Activated T-cell treated with anti-CD3 and anti-CD28 coated beads, Interleukin-2, amount 50 U/mL, for 72 hours (primary cell): ENCODE data around the gene DAPP1. TPM values are rescaled to one million over a fixed set of nuclear protein-coding genes. Genes with fewer than 3 reads are reported as not detected.

Source experiments
- ATAC-seq, 2 donors: fragments of 150-1000 bp; cut with Tn5 transposase; replicated peaks in 1 of 2; 2 replicates each; pipeline ENCODE4 v1.10.0; 2021; ENCODE audit warnings: moderate library complexity in 2 of 2, mild to moderate bottlenecking in 1 of 2
- DNase-seq, 2 donors: peaks; one replicate each; pipeline ENCODE4 v3.0.0; 2021 to 2022; ENCODE audit warnings: mixed read lengths in 1 of 2
- H3K27ac Mint-ChIP-seq: one replicate; pipeline ENCODE4 v1.8.0; 2022; ENCODE audit warnings: mild to moderate bottlenecking, moderate library complexity, mixed read lengths
- H3K27me3 Mint-ChIP-seq: one replicate; pipeline ENCODE4 v1.8.0; 2022; ENCODE audit warnings: low read depth, mixed read lengths
- H3K36me3 Mint-ChIP-seq, 2 donors: one replicate each; pipeline ENCODE4 v1.8.0; 2022; ENCODE audit warnings: mixed read lengths in 2 of 2, mild to moderate bottlenecking in 1 of 2; ENCODE audit not compliant: insufficient read depth in 2 of 2
- H3K4me1 Mint-ChIP-seq: one replicate; pipeline ENCODE4 v1.8.0; 2022; ENCODE audit warnings: low read depth, mixed read lengths
- H3K4me3 Mint-ChIP-seq, 2 donors: one replicate each; pipeline ENCODE4 v1.8.0; 2022; ENCODE audit warnings: mild to moderate bottlenecking in 2 of 2, mixed read lengths in 2 of 2, moderate library complexity in 2 of 2
- H3K9me3 Mint-ChIP-seq, 2 donors: one replicate each; pipeline ENCODE4 v1.8.0; 2022; ENCODE audit warnings: mixed read lengths in 2 of 2
- total RNA-seq, 2 donors: library from RNA; stranded (reverse); gene quantifications; one replicate each; pipeline ENCODE4 v1.2.3, GENCODE V29; 2022

DAPP1 gene
- total RNA-seq, 2 donors from 2014 or later = 40.7 to 48.1 TPM

- no peak overlapping the region for H3K27ac Mint-ChIP-seq
- peaks cover 38% of the 10 kb centered on the region for H3K4me1 Mint-ChIP-seq
- ATAC-seq (no peak), DNase-seq (no peak)
- H3K27me3 Mint-ChIP-seq = peaks cover 2% of the 10 kb centered on the region
- no peaks in the 10 kb centered on the region for H3K36me3 Mint-ChIP-seq
- H3K4me3 Mint-ChIP-seq = no peak overlapping the region
- peaks cover 0 to 3% of the 10 kb centered on the region in 2 donors for H3K9me3 Mint-ChIP-seq
Observed at GRCh38 chr4:99809326-99809725, 7.3 kb upstream of the DAPP1 start.

- no peak for ATAC-seq
- H3K9me3 Mint-ChIP-seq = peaks cover 0 to 3% of the 10 kb centered on the region in 2 donors
- no peaks in the 10 kb centered on the region for H3K36me3 Mint-ChIP-seq
- H3K27ac Mint-ChIP-seq = no peak overlapping the region
- no peaks in the 10 kb centered on the region for H3K27me3 Mint-ChIP-seq
- no peak for DNase-seq
- H3K4me3 Mint-ChIP-seq = no peak overlapping the region
- peaks cover 48% of the 10 kb centered on the region for H3K4me1 Mint-ChIP-seq
Observed at GRCh38 chr4:99810536-99810935, 6.1 kb upstream of the DAPP1 start.

- ATAC-seq = no peak
Observed at GRCh38 chr4:99811117-99811516, 5.5 kb upstream of the DAPP1 start.

GRCh38 chr4:99811850-99812249 is 4.8 kb upstream of the DAPP1 start:
- ATAC-seq = no peak
- Mint-ChIP-seq H3K4me3 (no peak overlapping the region), H3K27ac (peak overlapping the region; percentile 66), H3K36me3 (no peaks in the 10 kb centered on the region), H3K4me1 (peaks cover 59% of the 10 kb centered on the region), H3K27me3 (no peaks in the 10 kb centered on the region), H3K9me3 (peaks cover 0 to 3% of the 10 kb centered on the region in 2 donors)
- peak; percentile 50 to 70 for DNase-seq

More at GRCh38 chr4:99811117-99811516, 5.5 kb upstream of the DAPP1 start:
- H3K27ac Mint-ChIP-seq = peak overlapping the region; percentile 66
- H3K4me3 Mint-ChIP-seq = no peak overlapping the region
- no peaks in the 10 kb centered on the region for H3K27me3 Mint-ChIP-seq
- DNase-seq = no peak
- H3K36me3 Mint-ChIP-seq = no peaks in the 10 kb centered on the region
- peaks cover 54% of the 10 kb centered on the region for H3K4me1 Mint-ChIP-seq
- H3K9me3 Mint-ChIP-seq = peaks cover 0 to 3% of the 10 kb centered on the region in 2 donors

GRCh38 chr4:99815597-99816011 is 1.0 kb upstream of the DAPP1 start:
- H3K9me3 Mint-ChIP-seq = peaks cover 0 to 3% of the 10 kb centered on the region in 2 donors

GRCh38 chr4:99817309-99817890 is 773 bp downstream of the DAPP1 start:
- ATAC-seq = no peak
- Mint-ChIP-seq H3K27ac (peak overlapping the region; percentile 64), H3K4me3 (peak overlapping the region; percentile 88 to 91), H3K9me3 (peaks cover 0 to under 1% of the 10 kb centered on the region in 2 donors), H3K36me3 (peaks cover 0 to 6% of the 10 kb centered on the region in 2 donors), H3K27me3 (no peaks in the 10 kb centered on the region), H3K4me1 (peaks cover 90% of the 10 kb centered on the region)
- DNase-seq = no peak

More at GRCh38 chr4:99815597-99816011, 1.0 kb upstream of the DAPP1 start:
- DNase-seq (peak in 1 of 2 donors; percentile 25), ATAC-seq (peak; percentile 58 to 69)
- H3K36me3 Mint-ChIP-seq = peaks cover 0 to 3% of the 10 kb centered on the region in 2 donors
- peak overlapping the region; percentile 88 to 91 for H3K4me3 Mint-ChIP-seq
- peaks cover 88% of the 10 kb centered on the region for H3K4me1 Mint-ChIP-seq
- no peaks in the 10 kb centered on the region for H3K27me3 Mint-ChIP-seq
- H3K27ac Mint-ChIP-seq = peak overlapping the region; percentile 55

- peaks cover 0 to 11% of the 10 kb centered on the region in 2 donors for H3K36me3 Mint-ChIP-seq
- H3K4me3 Mint-ChIP-seq = peak overlapping the region; percentile 88 to 91
- no peaks in the 10 kb centered on the region for H3K9me3 Mint-ChIP-seq
- DNase-seq (no peak), ATAC-seq (no peak)
- H3K4me1 Mint-ChIP-seq = peaks cover 89% of the 10 kb centered on the region
- H3K27me3 Mint-ChIP-seq = no peaks in the 10 kb centered on the region
- no peak overlapping the region for H3K27ac Mint-ChIP-seq
Observed at GRCh38 chr4:99818661-99819060, 2.0 kb downstream of the DAPP1 start.

- Mint-ChIP-seq H3K9me3 (peaks cover 0 to 1% of the 10 kb centered on the region in 2 donors), H3K36me3 (peaks cover 4 to 17% of the 10 kb centered on the region in 2 donors), H3K4me3 (peak overlapping the region; percentile 6 to 36), H3K27ac (peak overlapping the region; percentile 27), H3K4me1 (peaks cover 85% of the 10 kb centered on the region), H3K27me3 (no peaks in the 10 kb centered on the region)
- DNase-seq (no peak), ATAC-seq (peak in 1 of 2 donors; percentile 37)
Observed at GRCh38 chr4:99821918-99822503, 5.4 kb downstream of the DAPP1 start.

GRCh38 chr4:99822734-99823133 is 6.1 kb downstream of the DAPP1 start:
- no peak overlapping the region for H3K27ac Mint-ChIP-seq
- peaks cover 85% of the 10 kb centered on the region for H3K4me1 Mint-ChIP-seq
- H3K9me3 Mint-ChIP-seq = peaks cover 0 to 1% of the 10 kb centered on the region in 2 donors
- H3K36me3 Mint-ChIP-seq = peaks cover 4 to 17% of the 10 kb centered on the region in 2 donors
- DNase-seq (no peak), ATAC-seq (no peak)
- H3K4me3 Mint-ChIP-seq = no peak overlapping the region
- H3K27me3 Mint-ChIP-seq = no peaks in the 10 kb centered on the region

GRCh38 chr4:99824070-99824599 is 7.5 kb downstream of the DAPP1 start:
- H3K27ac Mint-ChIP-seq = peak overlapping the region; percentile 25
- H3K9me3 Mint-ChIP-seq = peaks cover 0 to 1% of the 10 kb centered on the region in 2 donors
- peaks cover 80% of the 10 kb centered on the region for H3K4me1 Mint-ChIP-seq
- peak overlapping the region in 1 of 2 donors; percentile 26 for H3K4me3 Mint-ChIP-seq
- ATAC-seq = peak; percentile 69 to 80
- no peaks in the 10 kb centered on the region for H3K27me3 Mint-ChIP-seq
- no peak for DNase-seq
- peaks cover 4 to 14% of the 10 kb centered on the region in 2 donors for H3K36me3 Mint-ChIP-seq

- no peak for ATAC-seq
Observed at GRCh38 chr4:99825272-99825671, 8.6 kb downstream of the DAPP1 start.

GRCh38 chr4:99826016-99826415 is 9.4 kb downstream of the DAPP1 start:
- Mint-ChIP-seq H3K27me3 (no peaks in the 10 kb centered on the region), H3K36me3 (peaks cover 4 to 14% of the 10 kb centered on the region in 2 donors), H3K9me3 (peaks cover 0 to 1% of the 10 kb centered on the region in 2 donors), H3K4me1 (peaks cover 72% of the 10 kb centered on the region), H3K4me3 (no peak overlapping the region), H3K27ac (no peak overlapping the region)
- DNase-seq = no peak
- no peak for ATAC-seq

More at GRCh38 chr4:99825272-99825671, 8.6 kb downstream of the DAPP1 start:
- Mint-ChIP-seq H3K27me3 (no peaks in the 10 kb centered on the region), H3K27ac (peak overlapping the region; percentile 67), H3K4me3 (peak overlapping the region in 1 of 2 donors; percentile 9), H3K9me3 (peaks cover 0 to 1% of the 10 kb centered on the region in 2 donors), H3K4me1 (peaks cover 69% of the 10 kb centered on the region), H3K36me3 (peaks cover 4 to 14% of the 10 kb centered on the region in 2 donors)
- DNase-seq = no peak

- DNase-seq (no peak), ATAC-seq (peak; percentile 32 to 47)
- Mint-ChIP-seq H3K9me3 (peaks cover 0 to 1% of the 10 kb centered on the region in 2 donors), H3K4me3 (peak overlapping the region; percentile 13 to 54), H3K36me3 (peaks cover 4 to 18% of the 10 kb centered on the region in 2 donors), H3K27ac (peak overlapping the region; percentile 67), H3K27me3 (no peaks in the 10 kb centered on the region), H3K4me1 (peaks cover 57% of the 10 kb centered on the region)
Observed at GRCh38 chr4:99827454-99827853, 10.8 kb downstream of the DAPP1 start.
